GM12873 (cell line): ENCODE results near the gene PITPNC1.

Experiments
- CTCF ChIP-seq: IDR thresholded peaks from 2 replicates; pipeline ENCODE4 v1.5.1; 2012; ENCODE audit warnings: low read depth, mild to moderate bottlenecking, moderate library complexity, low read length, control low read depth; ENCODE audit not compliant: insufficient read depth; ENCODE audit errors: missing control alignments

PITPNC1 gene

GRCh38 chr17:67467500-67468455 is 90.7 kb downstream of the PITPNC1 start:
- TF ChIP-seq CTCF: no peak

- TF ChIP-seq CTCF: no peak
Measured at GRCh38 chr17:67469208-67469980, 92.3 kb downstream of the PITPNC1 start.

- TF ChIP-seq CTCF: no peak
Measured at GRCh38 chr17:67470163-67470562, 93.1 kb downstream of the PITPNC1 start.

- no peak for TF ChIP-seq CTCF
Measured at GRCh38 chr17:67471118-67471517, 94.0 kb downstream of the PITPNC1 start.

- no peak for TF ChIP-seq CTCF
Measured at GRCh38 chr17:67474081-67474661, 97.1 kb downstream of the PITPNC1 start.

- TF ChIP-seq CTCF: peak; percentile 95
Measured at GRCh38 chr17:67475161-67475937, 98.3 kb downstream of the PITPNC1 start.
